AG09309 (cell line): ENCODE data around the gene MARCHF3.

ENCODE experiments used
- DNase-seq: peaks from one replicate; pipeline ENCODE4 v3.0.0-alpha.2; 2010; ENCODE audit warnings: low read depth
- H3K4me3 ChIP-seq: 2 replicates; pipeline ENCODE4 v1.5.1; 2011; ENCODE audit warnings: mild to moderate bottlenecking, low read depth, low read length, moderate library complexity; ENCODE audit not compliant: control insufficient read depth
- CTCF ChIP-seq: IDR thresholded peaks from 2 replicates; pipeline ENCODE4 v1.5.1; 2011; ENCODE audit warnings: mild to moderate bottlenecking, low read depth, low read length, inconsistent platforms; ENCODE audit not compliant: insufficient read depth, control insufficient read depth; ENCODE audit errors: missing control alignments

MARCHF3 gene

GRCh38 chr5:126988021-126988569, 42.3 kb downstream of the MARCHF3 start:
- no peak overlapping the region for H3K4me3 ChIP-seq
- no peak for DNase-seq
- TF ChIP-seq CTCF: no peak

- no peak for DNase-seq
- no peak overlapping the region for H3K4me3 ChIP-seq
- no peak for TF ChIP-seq CTCF
Measured at GRCh38 chr5:126987271-126987899, 43.0 kb downstream of the MARCHF3 start.

- H3K4me3 ChIP-seq: no peak overlapping the region
- TF ChIP-seq CTCF: no peak
- DNase-seq: no peak
Measured at GRCh38 chr5:126984632-126985031, 45.7 kb downstream of the MARCHF3 start.

- no peak for DNase-seq
- H3K4me3 ChIP-seq: no peak overlapping the region
- TF ChIP-seq CTCF: no peak
Measured at GRCh38 chr5:126983874-126984266, 46.5 kb downstream of the MARCHF3 start.

GRCh38 chr5:126982926-126983873, 47.2 kb downstream of the MARCHF3 start:
- TF ChIP-seq CTCF: no peak
- no peak overlapping the region for H3K4me3 ChIP-seq
- no peak for DNase-seq

GRCh38 chr5:126982202-126982601, 48.2 kb downstream of the MARCHF3 start:
- no peak overlapping the region for H3K4me3 ChIP-seq
- TF ChIP-seq CTCF: no peak
- DNase-seq: no peak
